Measurements from ENCODE around the gene DNASE1L2.

Gene DNASE1L2

GRCh38 chr16:2205104-2205966 is 30.9 kb upstream of the DNASE1L2 start, which contains the start of gene MLST8:
MLST8 (plus strand) TSS chr16:2205454; CDS start chr16:2206086, 632 bp downstream.
- Histone ChIP-seq H3K4me1 (ENCODE audit: control insufficient read depth, insufficient read depth, low read length) (peaks cover 18% of the 10 kb centered on the region), H3K4me3 (ENCODE audit: low read length) (peak within 1 kb of the TSS; percentile 95), H3K4me2 (ENCODE audit: low read length) (peak within 1 kb of the TSS; percentile 97), H3K9me3 (replicated peaks; ENCODE audit: low read length) (no peaks in the 10 kb centered on the region), H3K36me3 (ENCODE audit: insufficient read depth, low read length) (peaks cover 22% of the 10 kb centered on the region), H3K27me3 (ENCODE audit: control insufficient read depth, insufficient read depth, low read length) (peaks cover under 1% of the 10 kb centered on the region), H3K9ac (ENCODE audit: low read depth, low read length) (peak within 1 kb of the TSS; percentile 97)

GRCh38 chr16:2205967-2206313 is 30.3 kb upstream of the DNASE1L2 start:
- H3K9me3 ChIP-seq (replicated peaks; ENCODE audit: low read length): no peaks in the 10 kb centered on the region
- peak overlapping the region; percentile 97 for H3K9ac ChIP-seq (ENCODE audit: low read depth, low read length)
- peak overlapping the region; percentile 97 for H3K4me2 ChIP-seq (ENCODE audit: low read length)
- peaks cover 18% of the 10 kb centered on the region for H3K4me1 ChIP-seq (ENCODE audit: control insufficient read depth, insufficient read depth, low read length)
- H3K4me3 ChIP-seq (ENCODE audit: low read length): peak overlapping the region; percentile 95
- H3K27me3 ChIP-seq (ENCODE audit: control insufficient read depth, insufficient read depth, low read length): no peaks in the 10 kb centered on the region
- peaks cover 22% of the 10 kb centered on the region for H3K36me3 ChIP-seq (ENCODE audit: insufficient read depth, low read length)

- Histone ChIP-seq H3K9me3 (replicated peaks; ENCODE audit: low read length) (no peaks in the 10 kb centered on the region), H3K4me3 (ENCODE audit: low read length) (peak overlapping the region; percentile 95), H3K36me3 (ENCODE audit: insufficient read depth, low read length) (peaks cover 22% of the 10 kb centered on the region), H3K27me3 (ENCODE audit: control insufficient read depth, insufficient read depth, low read length) (no peaks in the 10 kb centered on the region), H3K4me2 (ENCODE audit: low read length) (peak overlapping the region; percentile 97), H3K4me1 (ENCODE audit: control insufficient read depth, insufficient read depth, low read length) (peaks cover 18% of the 10 kb centered on the region), H3K9ac (ENCODE audit: low read depth, low read length) (peak overlapping the region; percentile 97)
Measured at GRCh38 chr16:2206420-2206779, 29.8 kb upstream of the DNASE1L2 start.

GRCh38 chr16:2206780-2207433 is 29.3 kb upstream of the DNASE1L2 start:
- H3K9me3 ChIP-seq (replicated peaks; ENCODE audit: low read length): no peaks in the 10 kb centered on the region
- H3K4me3 ChIP-seq (ENCODE audit: low read length): no peak overlapping the region
- H3K4me2 ChIP-seq (ENCODE audit: low read length): peak overlapping the region; percentile 97
- H3K4me1 ChIP-seq (ENCODE audit: control insufficient read depth, insufficient read depth, low read length): peaks cover 18% of the 10 kb centered on the region
- H3K9ac ChIP-seq (ENCODE audit: low read depth, low read length): no peak overlapping the region
- no peaks in the 10 kb centered on the region for H3K27me3 ChIP-seq (ENCODE audit: control insufficient read depth, insufficient read depth, low read length)
- peaks cover 22% of the 10 kb centered on the region for H3K36me3 ChIP-seq (ENCODE audit: insufficient read depth, low read length)

GRCh38 chr16:2207872-2208271 is 28.4 kb upstream of the DNASE1L2 start:
- no peak overlapping the region for H3K4me3 ChIP-seq (ENCODE audit: low read length)
- H3K9ac ChIP-seq (ENCODE audit: low read depth, low read length): no peak overlapping the region
- peaks cover 22% of the 10 kb centered on the region for H3K36me3 ChIP-seq (ENCODE audit: insufficient read depth, low read length)
- peaks cover 27% of the 10 kb centered on the region for H3K4me1 ChIP-seq (ENCODE audit: control insufficient read depth, insufficient read depth, low read length)
- H3K9me3 ChIP-seq (replicated peaks; ENCODE audit: low read length): no peaks in the 10 kb centered on the region
- H3K27me3 ChIP-seq (ENCODE audit: control insufficient read depth, insufficient read depth, low read length): no peaks in the 10 kb centered on the region
- H3K4me2 ChIP-seq (ENCODE audit: low read length): no peak overlapping the region

- Histone ChIP-seq H3K4me2 (ENCODE audit: low read length) (no peak overlapping the region), H3K9ac (ENCODE audit: low read depth, low read length) (no peak overlapping the region), H3K9me3 (replicated peaks; ENCODE audit: low read length) (no peaks in the 10 kb centered on the region), H3K36me3 (ENCODE audit: insufficient read depth, low read length) (peaks cover 22% of the 10 kb centered on the region), H3K4me1 (ENCODE audit: control insufficient read depth, insufficient read depth, low read length) (peaks cover 32% of the 10 kb centered on the region), H3K4me3 (ENCODE audit: low read length) (no peak overlapping the region), H3K27me3 (ENCODE audit: control insufficient read depth, insufficient read depth, low read length) (no peaks in the 10 kb centered on the region)
Measured at GRCh38 chr16:2208308-2208707, 27.9 kb upstream of the DNASE1L2 start.

- Histone ChIP-seq H3K9ac (ENCODE audit: low read depth, low read length) (no peak overlapping the region), H3K36me3 (ENCODE audit: insufficient read depth, low read length) (peaks cover 22% of the 10 kb centered on the region), H3K4me1 (ENCODE audit: control insufficient read depth, insufficient read depth, low read length) (peaks cover 36% of the 10 kb centered on the region)
Measured at GRCh38 chr16:2208772-2209171, 27.5 kb upstream of the DNASE1L2 start.

GRCh38 chr16:2209258-2210008 is 26.8 kb upstream of the DNASE1L2 start:
- no peak overlapping the region for H3K4me2 ChIP-seq (ENCODE audit: low read length)
- H3K36me3 ChIP-seq (ENCODE audit: insufficient read depth, low read length): peaks cover 22% of the 10 kb centered on the region
- no peaks in the 10 kb centered on the region for H3K27me3 ChIP-seq (ENCODE audit: control insufficient read depth, insufficient read depth, low read length)
- H3K4me1 ChIP-seq (ENCODE audit: control insufficient read depth, insufficient read depth, low read length): peaks cover 37% of the 10 kb centered on the region
- no peaks in the 10 kb centered on the region for H3K9me3 ChIP-seq (replicated peaks; ENCODE audit: low read length)
- no peak overlapping the region for H3K4me3 ChIP-seq (ENCODE audit: low read length)
- H3K9ac ChIP-seq (ENCODE audit: low read depth, low read length): no peak overlapping the region

More at GRCh38 chr16:2208772-2209171, 27.5 kb upstream of the DNASE1L2 start:
- H3K4me2 ChIP-seq (ENCODE audit: low read length): no peak overlapping the region
- no peak overlapping the region for H3K4me3 ChIP-seq (ENCODE audit: low read length)
- H3K27me3 ChIP-seq (ENCODE audit: control insufficient read depth, insufficient read depth, low read length): no peaks in the 10 kb centered on the region
- no peaks in the 10 kb centered on the region for H3K9me3 ChIP-seq (replicated peaks; ENCODE audit: low read length)

- Histone ChIP-seq H3K9ac (ENCODE audit: low read depth, low read length) (no peak overlapping the region), H3K4me3 (ENCODE audit: low read length) (no peak overlapping the region), H3K4me2 (ENCODE audit: low read length) (no peak overlapping the region), H3K4me1 (ENCODE audit: control insufficient read depth, insufficient read depth, low read length) (peaks cover 32% of the 10 kb centered on the region), H3K36me3 (ENCODE audit: insufficient read depth, low read length) (peaks cover 22% of the 10 kb centered on the region), H3K9me3 (replicated peaks; ENCODE audit: low read length) (no peaks in the 10 kb centered on the region), H3K27me3 (ENCODE audit: control insufficient read depth, insufficient read depth, low read length) (no peaks in the 10 kb centered on the region)
Measured at GRCh38 chr16:2210009-2210332, 26.3 kb upstream of the DNASE1L2 start.

GRCh38 chr16:2210386-2211365 is 25.6 kb upstream of the DNASE1L2 start, which contains the start of gene BRICD5:
BRICD5 (minus strand) TSS chr16:2210863; CDS start chr16:2210833, 30 bp downstream.
- H3K4me3 ChIP-seq (ENCODE audit: low read length): no peak within 1 kb of the TSS
- no peaks in the 10 kb centered on the region for H3K9me3 ChIP-seq (replicated peaks; ENCODE audit: low read length)
- H3K36me3 ChIP-seq (ENCODE audit: insufficient read depth, low read length): peaks cover 22% of the 10 kb centered on the region
- H3K4me1 ChIP-seq (ENCODE audit: control insufficient read depth, insufficient read depth, low read length): peaks cover 32% of the 10 kb centered on the region
- H3K4me2 ChIP-seq (ENCODE audit: low read length): no peak within 1 kb of the TSS
- H3K9ac ChIP-seq (ENCODE audit: low read depth, low read length): no peak within 1 kb of the TSS
- H3K27me3 ChIP-seq (ENCODE audit: control insufficient read depth, insufficient read depth, low read length): no peaks in the 10 kb centered on the region
